Endothelial cell of hepatic sinusoid (primary cell): Measurements from ENCODE around the gene PGLYRP4.

Experiments used
- in situ Hi-C: cut with HindIII; loops from 2 replicates; pipeline ENCODE4 v1.10.0; 2017; ENCODE audit warnings: low sequenced_read_pairs

PGLYRP4 gene

GRCh38 chr1:153302308-153302707 lies 46.3 kb downstream of the PGLYRP4 start:
- in situ Hi-C loops: loop anchor here (5.0 kb wide), 1 partner anchor 35 kb away; no protein-coding TSS in a partner anchor

GRCh38 chr1:153293851-153294250 lies 54.8 kb downstream of the PGLYRP4 start:
- in situ Hi-C loops: no loop called here

DNA sequence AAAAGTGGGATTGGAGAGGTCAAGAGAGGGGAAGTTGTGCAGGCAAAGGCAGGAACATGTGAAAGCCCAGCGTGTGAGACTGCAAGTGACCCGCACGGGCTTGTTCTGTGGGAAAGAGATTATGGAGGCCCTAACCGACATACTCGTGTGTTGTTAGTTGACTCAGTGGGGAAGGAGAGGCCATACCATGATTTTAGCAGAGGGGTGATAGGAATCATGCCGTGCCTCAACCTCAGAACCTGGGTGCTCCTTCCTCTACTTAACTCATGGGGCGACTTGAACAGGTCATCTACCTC lies 55.2 kb downstream of the PGLYRP4 start:
- in situ Hi-C loops: no loop called here

DNA sequence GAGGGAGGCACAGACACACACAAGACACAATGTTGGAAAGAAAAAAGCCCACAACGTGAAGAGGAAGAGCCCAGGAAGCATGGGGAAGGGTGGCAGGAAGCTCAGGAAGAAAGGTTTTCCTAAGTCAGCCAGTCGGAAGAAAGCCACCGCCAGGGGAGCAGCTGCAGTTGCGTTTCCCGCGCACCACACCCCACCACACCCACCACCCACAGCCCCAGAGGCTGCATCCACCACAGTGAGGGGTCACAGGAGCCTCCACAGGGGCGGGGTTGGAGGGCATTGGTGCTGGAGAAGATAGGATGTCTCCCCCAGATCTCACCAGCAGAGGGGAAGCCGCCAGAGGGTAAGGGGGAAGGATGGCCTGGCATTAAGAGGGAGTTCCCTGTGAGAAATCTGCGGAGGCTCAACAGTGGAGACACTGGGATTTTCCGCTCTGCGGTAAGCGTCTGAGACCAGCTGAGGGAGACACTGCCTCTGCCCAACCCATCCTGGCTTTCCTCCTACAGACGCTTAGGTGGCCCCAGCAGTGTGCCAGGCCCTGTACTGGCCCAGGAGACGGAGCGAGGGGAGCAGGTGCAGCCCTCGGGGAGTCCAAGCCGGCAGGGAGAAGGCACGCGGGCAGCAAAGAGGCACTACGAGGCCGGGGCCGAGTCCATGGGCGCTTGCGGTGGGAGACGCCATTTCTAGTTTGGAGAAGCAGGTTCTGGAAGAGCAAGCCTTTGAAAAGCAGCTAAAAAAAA lies 55.7 kb downstream of the PGLYRP4 start:
- in situ Hi-C loops: no loop called here

GRCh38 chr1:153292185-153292584 lies 56.5 kb downstream of the PGLYRP4 start:
- in situ Hi-C loops: no loop called here

- in situ Hi-C loops: no loop called here
Measured at GRCh38 chr1:153291514-153291913, 57.1 kb downstream of the PGLYRP4 start.

DNA sequence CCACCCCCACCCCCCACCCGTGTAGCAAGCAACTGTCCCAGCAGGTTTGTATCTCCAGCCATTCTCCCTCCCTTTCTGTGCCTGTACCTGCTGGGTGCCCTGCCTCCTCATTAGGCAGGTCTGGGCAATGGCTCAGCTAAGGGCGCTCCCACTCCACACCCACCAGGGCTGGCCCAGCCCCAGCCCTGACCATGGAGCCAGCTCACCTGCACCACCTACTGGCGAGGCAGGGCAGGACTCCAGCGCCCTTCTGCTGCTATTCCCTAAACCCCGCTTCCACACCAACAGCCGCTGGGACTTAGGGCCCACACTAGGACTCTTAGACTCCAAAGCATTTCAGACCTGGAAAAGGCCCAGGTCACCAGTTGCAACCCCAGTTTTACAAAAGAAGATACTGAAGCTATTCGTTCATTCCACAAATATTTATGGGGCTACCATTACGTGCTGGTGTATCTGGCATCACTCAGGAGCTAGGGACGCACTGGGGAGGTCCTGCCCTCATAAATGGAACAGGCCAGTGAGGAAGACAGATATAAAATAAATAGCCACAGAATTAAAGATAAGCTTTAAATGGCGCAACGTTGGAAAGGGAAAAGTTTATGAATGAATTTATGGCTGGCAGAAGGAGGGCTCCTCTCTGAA lies 59.9 kb downstream of the PGLYRP4 start:
- in situ Hi-C loops: no loop called here
